NCI-H446 treated with DMSO at 0.1 percent for 48 hours (cell line): ENCODE results near the gene ZNF587B.
A peak's percentile ranks its signal among the peaks of the same experiment; 100 is the strongest.
"Not testable (repeated sequence)": the region's sequence is repeated elsewhere in the genome, so short reads cannot be mapped to it uniquely, and the experiment has no call there.

Experiments
- DNase-seq: peaks from one replicate; lab custom pipeline; 2025; lab: John Stamatoyannopoulos, UW

The ZNF587B gene

GRCh38 chr19:57819475-57820148, 10.5 kb upstream of the ZNF587B start:
- DNase-seq = peak; percentile 83

GRCh38 chr19:57820599-57820998, 9.5 kb upstream of the ZNF587B start:
- no peak for DNase-seq

DNA sequence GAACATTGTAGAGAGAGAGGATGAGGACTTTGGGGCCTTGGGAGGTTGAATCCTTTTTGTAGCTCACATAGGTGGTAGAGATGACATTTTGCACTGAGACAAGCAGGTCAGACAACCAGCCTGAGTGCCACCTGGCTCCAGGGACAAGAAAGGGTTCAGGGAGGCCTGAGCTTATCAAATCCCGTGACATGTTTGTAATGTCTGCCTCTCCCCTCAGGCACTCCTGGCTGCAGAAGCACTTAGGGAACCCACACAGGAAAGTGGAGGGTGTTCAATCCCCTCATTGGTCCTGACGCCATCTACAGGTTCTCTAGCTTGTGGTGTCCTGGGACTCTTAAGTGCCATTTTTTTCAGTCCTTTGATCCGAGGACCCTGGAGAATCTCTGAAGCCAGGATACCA, 9.0 kb upstream of the ZNF587B start:
- DNase-seq = not testable (repeated sequence)

DNA sequence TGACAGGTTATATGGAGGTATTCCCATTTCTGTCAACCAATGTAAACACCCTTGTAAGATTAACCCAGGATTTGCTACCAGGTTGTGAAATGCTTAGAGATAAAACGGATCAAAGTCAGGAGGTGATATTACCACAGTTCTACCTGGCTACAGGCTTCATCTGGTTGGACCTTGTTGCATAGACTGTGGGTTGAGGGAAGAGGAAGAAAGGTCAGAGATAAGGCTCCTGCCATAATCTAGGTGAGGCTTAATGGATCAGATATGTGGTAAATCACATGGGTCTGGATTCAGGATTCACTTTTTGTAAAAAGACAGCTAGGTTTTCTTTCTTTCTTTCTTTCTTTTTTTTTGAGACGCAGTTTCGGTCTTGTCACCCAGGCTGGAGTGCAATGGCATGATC, 8.6 kb upstream of the ZNF587B start:
- not testable (repeated sequence) for DNase-seq

- DNase-seq = not testable (repeated sequence)
Observed at GRCh38 chr19:57823155-57823554, 6.9 kb upstream of the ZNF587B start.

- not testable (repeated sequence) for DNase-seq
Observed at GRCh38 chr19:57823608-57824007, 6.5 kb upstream of the ZNF587B start.

- DNase-seq = no peak
Observed at GRCh38 chr19:57825511-57825910, 4.6 kb upstream of the ZNF587B start.

DNA sequence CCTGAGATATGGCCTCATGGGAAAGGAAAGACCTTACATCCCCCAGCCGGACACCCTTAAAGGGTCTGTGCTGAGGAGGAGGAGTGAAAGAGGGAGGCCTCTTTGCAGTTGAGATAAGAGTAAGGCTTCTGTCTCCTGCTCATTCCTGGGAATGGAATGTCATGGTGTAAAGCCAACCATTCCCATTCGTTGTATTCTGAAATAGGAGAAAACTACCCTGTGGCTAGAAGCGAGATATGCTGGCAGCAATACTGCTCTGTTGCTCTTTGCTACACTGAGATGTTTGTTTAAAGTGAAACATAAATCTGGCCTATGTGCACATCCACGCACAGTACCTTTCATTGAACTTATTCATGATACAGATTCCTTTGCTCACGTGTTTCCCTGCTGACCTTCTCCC, 783 bp upstream of the ZNF587B start:
- DNase-seq = no peak

GRCh38 chr19:57836991-57837390, 6.9 kb downstream of the ZNF587B start:
- not testable (repeated sequence) for DNase-seq

- DNase-seq = not testable (repeated sequence)
Observed at GRCh38 chr19:57838622-57839191, 8.6 kb downstream of the ZNF587B start.

- DNase-seq = no peak
Observed at GRCh38 chr19:57841122-57841763, 11.1 kb downstream of the ZNF587B start.

GRCh38 chr19:57847164-57847563, 17.1 kb downstream of the ZNF587B start:
- DNase-seq = not testable (repeated sequence)

DNA sequence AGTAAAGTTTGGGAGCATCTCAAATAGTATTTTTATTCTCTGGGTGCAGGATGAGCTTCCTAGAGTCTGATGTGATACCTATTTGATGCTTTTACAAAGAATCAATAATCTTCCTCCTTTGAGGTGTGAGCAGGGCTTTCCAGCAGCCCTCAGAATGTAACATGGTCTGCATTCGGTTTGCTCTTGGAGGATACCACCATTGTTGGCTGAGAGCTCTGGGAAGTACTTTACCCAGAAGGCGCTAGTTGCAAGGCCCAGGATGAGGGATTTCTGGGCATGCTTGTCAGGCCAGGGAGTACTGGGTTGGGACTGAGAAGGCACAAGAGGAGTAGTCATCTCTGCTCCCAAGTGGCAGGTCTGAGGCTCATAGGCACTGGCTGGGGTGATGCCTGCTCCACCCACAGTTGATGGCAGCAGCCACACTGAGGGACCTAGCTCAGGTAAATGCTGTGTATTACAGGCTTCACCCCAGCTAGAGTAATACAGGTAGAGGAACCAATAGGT, 19.1 kb downstream of the ZNF587B start:
- not testable (repeated sequence) for DNase-seq

GRCh38 chr19:57849666-57850473, 19.8 kb downstream of the ZNF587B start, which contains the start of gene ZNF587:
Gene ZNF587 (plus strand): TSS chr19:57849859. CDS start chr19:57850039, 180 bp downstream.
- not testable (repeated sequence) for DNase-seq

GRCh38 chr19:57850553-57851017, 20.5 kb downstream of the ZNF587B start:
- DNase-seq = no peak

DNA sequence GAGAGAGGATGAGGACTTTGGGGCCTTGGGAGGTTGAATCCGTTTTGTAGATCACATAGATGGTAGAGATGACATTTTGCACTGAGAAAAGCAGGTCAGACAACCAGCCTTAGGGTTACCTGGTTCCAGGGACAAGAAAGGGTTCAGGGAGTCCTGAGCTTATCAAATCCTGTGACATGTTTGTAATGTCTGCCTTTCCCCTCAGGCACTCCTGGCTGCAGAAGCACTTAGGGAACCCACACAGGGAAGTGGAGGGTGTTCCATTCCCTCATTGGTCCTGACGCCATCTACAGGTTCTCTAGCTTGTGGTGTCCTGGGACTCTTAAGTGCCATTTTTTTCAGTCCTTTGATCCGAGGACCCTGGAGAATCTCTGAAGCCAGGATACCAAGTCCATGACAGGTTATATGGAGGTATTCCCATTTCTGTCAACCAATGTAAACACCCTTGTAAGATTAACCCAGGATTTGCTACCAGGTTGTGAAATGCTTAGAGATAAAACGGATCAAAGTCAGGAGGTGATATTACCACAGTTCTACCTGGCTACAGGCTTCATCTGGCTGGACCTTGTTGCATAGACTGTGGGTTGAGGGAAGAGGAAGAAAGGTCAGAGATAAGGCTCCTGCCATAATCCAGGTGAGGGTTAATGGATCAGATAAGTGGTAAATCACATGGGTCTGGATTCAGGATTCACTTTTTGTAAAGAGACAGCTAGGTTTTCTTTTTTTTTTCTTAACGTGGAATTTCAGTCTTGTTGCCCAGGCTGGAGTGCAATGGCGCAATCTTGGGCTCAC, 21.9 kb downstream of the ZNF587B start:
- not testable (repeated sequence) for DNase-seq

DNA sequence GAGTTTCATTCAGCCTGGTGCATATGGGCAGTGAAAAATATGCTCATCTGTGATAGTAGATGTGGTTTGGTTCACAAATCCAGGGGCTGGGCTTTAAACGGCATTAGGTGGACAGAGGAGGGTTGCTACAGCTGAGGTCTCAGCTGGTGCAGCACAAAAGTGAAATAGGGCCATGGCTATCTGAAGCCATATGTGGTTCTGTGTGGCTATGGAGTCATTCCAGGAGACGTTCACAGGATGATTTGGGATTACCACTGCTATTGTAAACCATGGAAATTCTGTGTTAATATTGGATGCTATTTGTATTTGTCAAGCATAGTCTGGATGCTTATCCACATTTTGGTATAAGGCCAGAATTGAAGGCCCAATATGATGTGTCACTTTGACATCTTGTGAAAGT, 24.0 kb downstream of the ZNF587B start:
- not testable (repeated sequence) for DNase-seq

- not testable (repeated sequence) for DNase-seq
Observed at GRCh38 chr19:57862351-57862750, 32.3 kb downstream of the ZNF587B start.

GRCh38 chr19:57867868-57868492, 37.9 kb downstream of the ZNF587B start:
- no peak for DNase-seq

- DNase-seq = not testable (repeated sequence)
Observed at GRCh38 chr19:57869655-57870054, 39.6 kb downstream of the ZNF587B start.

DNA sequence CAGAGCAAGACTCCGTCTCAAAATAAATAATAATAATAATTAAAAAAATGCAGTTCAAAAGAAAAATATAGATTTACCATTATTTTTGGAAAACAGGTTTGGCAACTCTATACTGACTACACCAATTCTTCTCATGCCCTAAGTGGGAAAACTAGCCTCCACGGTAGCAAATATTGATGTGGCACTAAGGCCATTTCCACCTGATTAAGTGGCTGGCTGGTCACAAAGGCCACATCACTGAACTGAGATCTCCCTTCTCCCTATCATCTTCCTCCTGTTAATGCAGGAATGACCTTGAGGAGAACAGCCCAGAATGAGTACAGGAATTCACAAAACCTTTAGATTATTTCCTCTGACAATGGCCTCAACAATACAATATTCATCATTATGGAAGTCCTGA, 40.1 kb downstream of the ZNF587B start:
- DNase-seq = no peak
